IPS-15b (cell line): ENCODE results near the gene SNRNP35.
"Not testable (repeated sequence)": the region's sequence is repeated elsewhere in the genome, so short reads cannot be mapped to it uniquely, and the experiment has no call there.

Source experiments
- H3K27me3 ChIP-seq: one replicate; pipeline ENCODE4 v1.6.1; 2013; ENCODE audit warnings: low read length; ENCODE audit not compliant: control insufficient read depth, insufficient read depth
- H3K36me3 ChIP-seq: one replicate; pipeline ENCODE4 v1.6.1; 2013; ENCODE audit warnings: low read length; ENCODE audit not compliant: control insufficient read depth, insufficient read depth
- H3K4me1 ChIP-seq: one replicate; pipeline ENCODE4 v1.6.1; 2013; ENCODE audit warnings: mild to moderate bottlenecking, low read length; ENCODE audit not compliant: control insufficient read depth, insufficient read depth
- H3K4me3 ChIP-seq: one replicate; pipeline ENCODE4 v1.5.1; 2013; ENCODE audit warnings: low read depth, low read length
- H3K9ac ChIP-seq: one replicate; pipeline ENCODE4 v1.6.1; 2013; ENCODE audit warnings: low read depth, mild to moderate bottlenecking, low read length
- H3K9me3 ChIP-seq: one replicate; pipeline ENCODE4 v1.6.1; 2013; ENCODE audit warnings: mild to moderate bottlenecking, low read length; ENCODE audit not compliant: control insufficient read depth, insufficient read depth

Gene SNRNP35

GRCh38 chr12:123479442-123480180 lies 21.7 kb downstream of the SNRNP35 start:
- H3K4me1 ChIP-seq = no peaks in the 10 kb centered on the region
- H3K27me3 ChIP-seq = no peaks in the 10 kb centered on the region
- peaks cover 7% of the 10 kb centered on the region for H3K36me3 ChIP-seq
- no peak overlapping the region for H3K9ac ChIP-seq
- no peak overlapping the region for H3K4me3 ChIP-seq
- no peaks in the 10 kb centered on the region for H3K9me3 ChIP-seq

GRCh38 chr12:123481251-123481650 lies 23.3 kb downstream of the SNRNP35 start:
- not testable (repeated sequence) for H3K4me3 ChIP-seq, H3K36me3 ChIP-seq, H3K9ac ChIP-seq, H3K4me1 ChIP-seq, H3K9me3 ChIP-seq, H3K27me3 ChIP-seq

GRCh38 chr12:123482876-123483275 lies 24.9 kb downstream of the SNRNP35 start:
- H3K4me3 ChIP-seq = no peak overlapping the region
- H3K4me1 ChIP-seq = no peaks in the 10 kb centered on the region
- no peaks in the 10 kb centered on the region for H3K27me3 ChIP-seq
- H3K36me3 ChIP-seq = peaks cover 4% of the 10 kb centered on the region
- H3K9ac ChIP-seq = no peak overlapping the region
- H3K9me3 ChIP-seq = no peaks in the 10 kb centered on the region

- Histone ChIP-seq H3K4me1 (no peaks in the 10 kb centered on the region), H3K36me3 (peaks cover under 1% of the 10 kb centered on the region), H3K9ac (no peak overlapping the region), H3K4me3 (no peak overlapping the region), H3K27me3 (no peaks in the 10 kb centered on the region), H3K9me3 (no peaks in the 10 kb centered on the region)
Measured at GRCh38 chr12:123483602-123484248, 25.8 kb downstream of the SNRNP35 start.

- H3K4me1 ChIP-seq = no peaks in the 10 kb centered on the region
Measured at GRCh38 chr12:123485756-123486155, 27.8 kb downstream of the SNRNP35 start.

GRCh38 chr12:123487428-123487827 lies 29.5 kb downstream of the SNRNP35 start:
- no peaks in the 10 kb centered on the region for H3K4me1 ChIP-seq
- no peak overlapping the region for H3K9ac ChIP-seq
- no peaks in the 10 kb centered on the region for H3K27me3 ChIP-seq
- H3K4me3 ChIP-seq = no peak overlapping the region
- H3K9me3 ChIP-seq = no peaks in the 10 kb centered on the region
- no peaks in the 10 kb centered on the region for H3K36me3 ChIP-seq

More at GRCh38 chr12:123485756-123486155, 27.8 kb downstream of the SNRNP35 start:
- no peak overlapping the region for H3K9ac ChIP-seq
- H3K4me3 ChIP-seq = no peak overlapping the region
- H3K36me3 ChIP-seq = no peaks in the 10 kb centered on the region
- H3K27me3 ChIP-seq = no peaks in the 10 kb centered on the region
- H3K9me3 ChIP-seq = no peaks in the 10 kb centered on the region

- Histone ChIP-seq H3K9ac (no peak overlapping the region), H3K4me1 (no peaks in the 10 kb centered on the region), H3K36me3 (no peaks in the 10 kb centered on the region), H3K4me3 (no peak overlapping the region), H3K27me3 (no peaks in the 10 kb centered on the region), H3K9me3 (no peaks in the 10 kb centered on the region)
Measured at GRCh38 chr12:123488539-123489230, 30.7 kb downstream of the SNRNP35 start.

- Histone ChIP-seq H3K9me3 (no peaks in the 10 kb centered on the region), H3K9ac (no peak overlapping the region), H3K4me1 (no peaks in the 10 kb centered on the region), H3K4me3 (no peak overlapping the region), H3K27me3 (no peaks in the 10 kb centered on the region), H3K36me3 (no peaks in the 10 kb centered on the region)
Measured at GRCh38 chr12:123489580-123489979, 31.6 kb downstream of the SNRNP35 start.

GRCh38 chr12:123490089-123490488 lies 32.1 kb downstream of the SNRNP35 start:
- Histone ChIP-seq H3K9ac (no peak overlapping the region), H3K4me3 (no peak overlapping the region)

GRCh38 chr12:123491056-123491455 lies 33.1 kb downstream of the SNRNP35 start:
- Histone ChIP-seq H3K36me3 (no peaks in the 10 kb centered on the region), H3K4me3 (no peak overlapping the region), H3K4me1 (no peaks in the 10 kb centered on the region), H3K9ac (no peak overlapping the region), H3K9me3 (no peaks in the 10 kb centered on the region), H3K27me3 (no peaks in the 10 kb centered on the region)

More at GRCh38 chr12:123490089-123490488, 32.1 kb downstream of the SNRNP35 start:
- Histone ChIP-seq H3K36me3 (no peaks in the 10 kb centered on the region), H3K27me3 (no peaks in the 10 kb centered on the region), H3K9me3 (no peaks in the 10 kb centered on the region), H3K4me1 (no peaks in the 10 kb centered on the region)

- no peaks in the 10 kb centered on the region for H3K27me3 ChIP-seq
- no peak overlapping the region for H3K4me3 ChIP-seq
- no peaks in the 10 kb centered on the region for H3K36me3 ChIP-seq
- no peak overlapping the region for H3K9ac ChIP-seq
- no peaks in the 10 kb centered on the region for H3K9me3 ChIP-seq
- no peaks in the 10 kb centered on the region for H3K4me1 ChIP-seq
Measured at GRCh38 chr12:123491481-123491880, 33.5 kb downstream of the SNRNP35 start.
